M059J (cell line): ENCODE results near the gene OSBPL3. TPM values are rescaled to one million over a fixed set of nuclear protein-coding genes. Genes with fewer than 3 reads are reported as not detected.
A peak's percentile ranks its signal among the peaks of the same experiment; 100 is the strongest.
"Not testable (repeated sequence)": the region's sequence is repeated elsewhere in the genome, so short reads cannot be mapped to it uniquely, and the experiment has no call there.

ENCODE experiments used
- DNase-seq: peaks from one replicate; pipeline ENCODE4 v3.0.0-alpha.2; 2012; ENCODE audit warnings: low read depth
- total RNA-seq: library from RNA; depleted of rRNA; stranded (reverse); fragments of >200 nt; shearing (Covaris generic); gene quantifications from 2 replicates; pipeline ENCODE4 v1.2.3, GENCODE V29; 2014

Gene OSBPL3
- total RNA-seq, 1 experiment from 2014 or later = 15.4 TPM

DNA sequence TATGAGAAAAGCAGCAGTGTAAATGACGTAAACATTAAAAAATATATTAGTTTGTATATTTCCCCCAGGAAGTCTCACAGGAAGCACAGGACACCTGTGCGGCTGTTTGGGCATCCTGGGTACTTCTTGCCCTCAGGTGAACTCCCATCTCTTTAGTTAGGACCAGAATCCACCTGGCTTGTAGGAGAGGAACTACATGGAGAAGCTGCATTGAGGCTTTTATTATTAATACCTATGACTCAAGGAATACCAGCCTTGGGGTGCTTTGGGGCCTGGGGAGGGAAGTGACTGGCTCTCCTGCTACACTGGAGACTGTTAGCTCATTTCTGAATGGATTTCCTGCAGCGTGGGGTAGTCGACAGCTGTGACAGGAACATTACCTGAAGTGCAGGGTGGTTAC is 182.7 kb downstream of the OSBPL3 start:
- DNase-seq = peak; percentile 7

DNA sequence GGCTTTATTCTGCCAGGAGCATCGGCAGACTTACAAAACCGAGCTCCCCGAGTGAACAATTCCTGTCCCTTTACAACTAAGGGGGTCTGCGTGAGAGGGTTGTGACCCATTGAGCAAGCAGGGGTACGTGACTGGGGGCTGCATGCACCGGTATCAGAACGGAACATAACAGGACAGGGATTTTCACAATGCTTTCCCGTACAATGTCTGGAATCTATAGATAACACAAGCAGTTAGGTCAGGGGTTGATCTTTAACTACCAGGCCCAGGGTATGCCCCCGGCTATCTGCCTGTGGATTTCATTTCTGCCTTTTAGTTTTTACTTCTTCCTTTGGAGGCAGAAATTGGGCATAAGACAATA is 184.6 kb downstream of the OSBPL3 start:
- DNase-seq = no peak

DNA sequence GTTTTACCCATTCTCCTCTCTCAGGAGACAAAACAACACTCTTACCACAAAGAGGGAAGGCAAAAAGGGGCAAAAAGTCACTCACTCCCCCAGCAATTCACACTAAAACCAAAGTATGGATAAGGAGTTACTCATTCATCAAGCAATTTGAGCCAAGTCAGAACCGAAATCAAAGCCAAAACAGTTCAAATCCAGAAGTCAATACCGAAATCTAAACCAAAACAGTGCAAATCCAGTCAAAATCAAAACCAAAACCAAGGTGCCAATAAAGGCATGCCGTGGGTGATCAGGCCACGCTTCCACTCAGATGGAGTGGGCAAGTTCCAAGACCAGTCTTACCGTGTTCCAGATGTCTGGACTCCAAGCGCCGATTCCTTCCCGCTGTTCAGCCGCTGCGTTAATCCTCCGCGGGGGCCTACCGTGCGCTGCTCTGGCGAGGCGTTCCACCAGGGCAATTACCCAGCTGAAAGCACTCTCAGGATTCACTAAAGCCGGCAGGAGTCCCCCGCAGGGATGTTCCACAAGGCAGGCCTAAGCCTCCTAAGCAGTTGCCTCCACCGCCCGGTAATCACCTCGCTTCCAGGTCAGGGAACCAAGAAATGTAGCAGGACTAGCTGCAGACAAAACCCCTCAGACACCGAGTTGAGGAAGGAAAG is 185.1 kb downstream of the OSBPL3 start:
- DNase-seq = not testable (repeated sequence)

DNA sequence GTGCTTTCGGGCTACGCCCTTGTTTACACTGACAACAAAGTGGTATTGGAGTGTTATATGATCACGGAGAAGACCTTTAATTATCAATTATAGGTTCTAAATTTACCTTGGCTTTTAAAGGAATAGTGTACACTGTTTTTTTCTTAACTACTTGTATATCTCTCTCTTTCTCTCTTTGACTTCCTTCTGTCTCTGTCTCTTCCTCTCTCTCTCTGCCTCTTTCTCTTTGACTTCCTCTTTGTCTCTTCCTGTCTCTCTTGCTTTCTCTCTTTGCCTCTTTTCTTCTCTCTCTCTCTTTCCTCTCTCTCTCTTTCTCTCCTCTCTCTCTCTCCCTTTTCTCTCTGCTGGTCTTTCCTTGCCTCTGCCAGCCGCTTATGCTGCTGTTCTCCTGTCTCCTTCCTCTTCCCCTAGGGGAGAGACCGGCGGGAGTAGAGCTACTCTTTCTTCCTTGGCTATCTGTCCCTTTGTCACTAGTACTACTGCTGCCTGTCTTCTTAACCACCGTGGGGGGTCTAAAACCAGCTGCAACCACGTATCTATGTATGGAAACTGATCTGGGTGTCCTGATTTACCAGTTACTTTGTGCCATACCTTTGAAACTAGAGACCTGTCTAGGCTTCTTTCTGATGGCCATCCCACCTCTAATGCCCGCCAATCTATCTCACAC is 185.9 kb downstream of the OSBPL3 start:
- DNase-seq = no peak

DNA sequence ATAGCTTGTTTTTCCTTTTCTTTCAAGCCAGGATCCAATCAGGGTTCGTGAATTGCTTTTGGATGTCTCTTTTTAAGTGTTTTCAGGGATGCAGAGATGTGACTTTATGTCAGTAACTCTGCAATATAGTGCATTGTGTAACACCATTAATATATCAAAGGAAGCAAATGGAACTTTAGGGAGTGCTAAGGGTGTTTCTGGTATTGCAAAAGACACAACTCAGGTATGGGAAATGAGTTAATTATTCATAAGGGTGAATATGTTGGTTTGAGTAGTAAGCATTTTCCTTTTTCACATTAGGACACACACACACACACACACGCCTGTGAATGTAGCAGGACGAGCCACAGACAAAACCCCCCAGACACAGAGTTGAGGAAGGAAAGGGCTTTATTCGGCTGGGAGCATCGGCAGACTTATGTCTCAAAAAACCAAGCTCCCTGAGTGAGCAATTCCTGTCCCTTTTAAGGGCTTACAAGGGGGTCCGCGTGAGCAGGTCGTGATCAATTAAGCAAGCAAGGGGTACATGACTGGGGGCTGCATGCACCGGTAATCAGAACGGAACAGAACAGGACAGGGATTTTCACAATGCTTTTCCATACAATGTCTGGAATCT is 190.9 kb downstream of the OSBPL3 start:
- DNase-seq = no peak

DNA sequence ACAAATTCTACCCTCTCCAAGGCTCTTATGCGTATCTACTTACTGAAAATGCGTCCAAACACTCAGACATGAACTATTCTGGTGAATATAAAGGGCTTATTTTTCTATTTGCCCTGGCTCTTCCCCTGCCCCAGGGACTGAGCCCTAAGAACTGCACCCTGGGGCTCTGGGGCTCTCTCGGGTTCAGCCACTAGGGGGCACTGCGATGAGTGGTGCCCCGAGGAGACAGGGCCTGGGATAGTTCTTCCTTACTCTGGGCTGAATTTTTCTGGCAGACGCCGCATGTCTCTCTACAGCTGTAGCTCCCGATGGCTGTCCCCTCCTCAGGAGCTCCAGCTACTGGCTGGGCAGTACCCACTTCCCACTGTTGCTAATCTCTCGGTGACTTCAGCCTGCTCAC is 191.9 kb downstream of the OSBPL3 start:
- no peak for DNase-seq

DNA sequence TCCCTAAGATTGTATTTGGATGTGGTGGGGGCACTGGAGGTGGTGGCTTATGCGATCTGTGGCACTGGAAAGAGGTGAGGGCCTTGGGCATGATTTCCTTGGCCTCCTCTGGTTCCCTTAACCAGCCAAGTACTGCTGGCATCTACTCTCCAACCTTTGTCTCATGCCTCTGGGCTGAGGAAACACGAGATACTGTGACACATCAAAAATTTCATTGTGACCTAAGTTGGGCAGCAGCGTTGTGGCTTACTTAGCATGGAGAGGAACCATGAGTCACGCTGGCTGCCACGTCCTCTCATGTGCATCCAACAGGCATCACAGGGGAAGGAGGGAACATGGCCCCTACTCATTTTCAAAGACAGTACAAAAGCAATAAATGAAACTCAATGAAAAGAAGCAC is 193.0 kb downstream of the OSBPL3 start:
- peak; percentile 100 for DNase-seq

DNA sequence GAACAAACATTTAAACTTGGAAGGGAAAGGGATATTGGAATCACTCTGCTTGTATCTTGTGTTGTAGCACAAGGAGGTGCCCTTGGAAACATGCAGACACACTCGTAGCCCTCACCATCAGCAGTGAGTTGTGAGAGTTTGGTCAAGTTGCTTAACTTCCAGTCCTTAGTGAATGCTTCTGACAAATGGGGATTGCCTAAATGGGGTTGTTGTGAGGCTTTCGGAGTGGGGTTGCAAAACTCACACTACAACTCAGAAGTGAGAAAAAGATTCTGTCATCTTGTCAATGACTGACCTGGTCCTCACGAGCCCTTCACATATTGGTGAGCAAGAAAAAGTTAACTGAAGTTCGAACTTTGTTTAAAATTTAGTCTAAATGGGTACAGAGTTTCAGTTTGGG is 193.7 kb downstream of the OSBPL3 start:
- DNase-seq = peak; percentile 8

DNA sequence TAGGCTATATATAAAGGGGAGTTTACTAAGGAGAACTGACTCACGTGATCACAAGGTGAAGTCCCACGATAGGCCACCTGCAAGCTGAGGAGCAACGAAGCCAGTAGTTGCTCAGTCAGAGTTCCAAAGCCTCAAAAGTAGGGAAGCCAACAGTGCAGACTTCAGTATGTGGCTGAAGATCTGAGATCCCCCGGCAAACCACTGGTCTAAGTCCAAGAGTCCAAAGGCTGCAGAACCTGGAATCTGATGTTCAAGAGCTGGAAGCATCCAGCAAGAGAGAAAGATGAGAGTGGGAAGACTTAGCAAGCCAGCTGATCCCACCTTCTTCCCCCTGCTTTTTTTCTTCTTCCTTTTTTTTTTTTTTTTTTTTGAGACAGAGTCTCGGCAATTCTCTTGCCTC is 195.7 kb downstream of the OSBPL3 start:
- DNase-seq = no peak

DNA sequence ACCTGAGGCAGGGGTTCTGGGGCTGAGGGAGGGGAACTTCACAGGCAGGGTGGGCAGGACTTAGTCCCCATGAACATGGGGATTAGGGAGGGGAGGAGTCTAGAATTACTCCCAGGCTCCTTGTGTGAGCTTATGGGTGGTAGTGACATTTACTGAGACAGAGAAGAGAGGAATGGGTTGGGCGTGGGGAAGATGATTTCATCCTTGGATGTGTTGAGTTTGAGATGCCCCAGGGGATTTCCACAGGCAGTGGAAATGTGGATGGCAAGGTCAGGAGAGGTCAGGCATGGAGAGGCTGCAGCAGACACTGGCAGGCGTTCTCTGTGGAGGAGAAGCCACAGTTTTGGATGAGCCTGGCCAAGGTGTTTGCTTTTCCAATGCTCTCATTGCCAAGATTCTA is 196.3 kb downstream of the OSBPL3 start:
- DNase-seq = peak; percentile 82

DNA sequence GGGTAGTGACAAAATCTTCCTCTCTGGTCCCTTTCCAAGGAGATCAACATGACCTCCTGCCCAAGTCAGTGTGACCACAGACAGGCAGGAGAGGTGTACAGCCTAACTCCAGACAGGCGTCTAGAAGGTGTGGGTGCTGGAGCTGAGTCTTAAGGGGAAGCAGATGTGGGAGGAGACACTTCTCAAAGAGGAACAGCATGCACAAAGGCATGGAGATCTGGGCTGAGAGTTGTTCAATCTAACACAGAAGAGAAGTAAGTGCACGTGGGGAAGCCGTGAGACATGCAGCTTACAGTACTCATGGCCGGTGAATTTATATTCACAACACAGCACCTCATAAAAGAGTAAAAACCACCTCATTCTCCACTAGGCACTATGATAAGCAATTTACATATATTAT is 198.9 kb downstream of the OSBPL3 start:
- DNase-seq = no peak

DNA sequence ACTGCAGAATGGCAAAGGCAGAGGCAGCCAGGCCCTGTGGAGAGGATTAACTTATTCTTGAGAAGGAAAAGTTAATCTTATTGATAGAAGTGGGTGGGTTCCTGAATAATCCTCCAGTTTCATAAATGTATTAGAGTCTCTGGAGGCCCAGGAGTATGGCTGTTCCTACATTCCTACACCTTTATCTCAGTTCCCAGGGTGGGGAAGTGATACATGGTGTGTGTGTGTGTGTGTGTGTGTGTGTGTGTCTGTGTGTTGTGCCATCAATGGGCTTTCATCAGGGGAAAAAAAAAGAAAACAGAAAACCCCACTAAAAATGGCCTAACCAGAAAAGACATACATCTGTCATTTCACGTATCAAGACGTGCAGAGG is 200.7 kb downstream of the OSBPL3 start:
- no peak for DNase-seq

DNA sequence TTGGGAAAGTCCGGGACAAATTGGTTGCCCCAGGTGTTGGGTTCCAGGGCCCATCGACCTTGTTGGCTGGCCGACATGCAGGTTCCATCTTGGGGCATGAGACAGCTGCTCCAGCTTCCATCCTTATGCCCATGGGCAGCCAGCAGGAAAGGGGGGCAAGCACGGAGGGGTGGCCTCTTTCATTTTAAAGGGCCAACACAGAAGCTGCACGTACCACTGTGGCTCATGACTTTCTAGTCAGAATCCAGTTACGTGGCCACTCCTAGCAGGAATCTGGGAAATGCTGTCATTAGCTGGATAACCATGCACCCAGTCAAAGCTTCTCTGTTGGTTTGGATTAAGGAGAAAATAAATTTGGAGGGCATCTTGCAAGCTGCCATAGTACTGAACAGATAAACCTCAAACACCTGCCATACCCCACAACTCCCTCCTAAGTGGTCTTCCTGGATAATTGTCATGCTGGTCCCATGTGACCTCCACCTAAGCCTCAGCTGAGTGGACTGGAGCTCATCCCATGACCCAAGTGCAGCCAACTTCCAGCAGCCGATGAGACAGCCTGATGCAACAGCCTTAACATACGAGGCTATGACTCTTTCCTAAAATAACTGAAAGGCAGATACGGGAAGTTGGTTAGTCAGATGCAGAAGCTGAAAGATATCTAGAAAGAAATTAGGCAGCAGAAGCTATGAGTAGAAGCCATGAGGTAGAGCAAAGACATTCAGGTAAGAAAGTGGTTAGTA is 201.3 kb downstream of the OSBPL3 start:
- peak; percentile 63 for DNase-seq

DNA sequence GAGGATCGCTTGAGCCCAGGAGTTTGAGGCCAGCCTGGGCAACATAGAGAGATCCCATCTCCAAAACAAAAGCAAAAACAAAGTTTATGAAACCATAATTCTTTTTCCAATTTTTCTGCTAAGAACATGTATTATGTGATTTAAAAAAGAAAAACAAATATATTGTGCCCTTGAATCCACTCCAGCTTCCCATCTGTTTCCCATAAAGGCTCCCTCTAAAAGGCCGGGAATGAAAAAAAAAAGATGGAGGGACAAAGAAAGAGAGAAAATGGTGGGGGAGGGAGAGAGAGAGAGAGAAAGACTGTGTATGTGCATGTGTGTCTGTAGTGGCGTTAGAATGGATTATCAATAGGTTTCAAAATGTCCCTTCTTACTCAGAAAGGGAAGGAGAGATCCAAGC is 202.2 kb downstream of the OSBPL3 start:
- no peak for DNase-seq

DNA sequence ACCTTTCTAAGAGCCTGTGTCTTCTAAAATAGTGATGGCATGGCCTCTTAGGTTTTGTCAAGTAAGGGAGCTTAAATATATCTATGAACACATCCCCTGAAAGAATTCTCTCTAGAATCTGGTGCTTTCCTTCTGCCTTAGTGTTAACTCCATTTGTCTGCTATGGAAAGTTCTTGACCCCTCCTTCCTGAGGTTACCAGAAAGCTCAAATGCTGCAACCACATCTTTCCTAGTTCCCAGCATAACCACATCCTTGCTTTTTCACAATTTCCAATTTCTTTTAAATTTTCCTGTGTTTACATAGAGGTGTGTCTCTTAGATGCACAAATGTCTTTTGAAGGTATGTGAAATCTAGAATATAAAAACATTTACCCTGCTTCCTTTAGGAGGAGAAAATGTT is 206.3 kb downstream of the OSBPL3 start:
- peak; percentile 29 for DNase-seq

DNA sequence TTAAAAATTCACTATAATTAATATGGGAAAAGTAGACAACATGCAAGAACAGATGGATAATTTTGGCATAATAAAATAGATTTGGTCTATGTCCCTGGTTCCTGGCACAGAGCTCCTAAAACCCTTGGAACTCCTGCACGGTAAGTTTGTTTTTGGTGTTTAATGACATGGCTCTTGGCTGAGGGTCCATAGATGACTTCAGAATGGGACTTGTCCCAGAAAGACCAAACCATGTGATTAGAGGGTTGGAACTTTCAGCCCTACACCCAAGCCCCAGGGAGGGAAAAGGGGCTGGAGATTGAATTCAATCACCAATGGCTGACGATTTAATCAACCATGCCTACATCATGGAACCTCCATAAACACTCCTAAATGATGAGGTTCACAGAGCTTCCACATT is 210.1 kb downstream of the OSBPL3 start:
- no peak for DNase-seq

DNA sequence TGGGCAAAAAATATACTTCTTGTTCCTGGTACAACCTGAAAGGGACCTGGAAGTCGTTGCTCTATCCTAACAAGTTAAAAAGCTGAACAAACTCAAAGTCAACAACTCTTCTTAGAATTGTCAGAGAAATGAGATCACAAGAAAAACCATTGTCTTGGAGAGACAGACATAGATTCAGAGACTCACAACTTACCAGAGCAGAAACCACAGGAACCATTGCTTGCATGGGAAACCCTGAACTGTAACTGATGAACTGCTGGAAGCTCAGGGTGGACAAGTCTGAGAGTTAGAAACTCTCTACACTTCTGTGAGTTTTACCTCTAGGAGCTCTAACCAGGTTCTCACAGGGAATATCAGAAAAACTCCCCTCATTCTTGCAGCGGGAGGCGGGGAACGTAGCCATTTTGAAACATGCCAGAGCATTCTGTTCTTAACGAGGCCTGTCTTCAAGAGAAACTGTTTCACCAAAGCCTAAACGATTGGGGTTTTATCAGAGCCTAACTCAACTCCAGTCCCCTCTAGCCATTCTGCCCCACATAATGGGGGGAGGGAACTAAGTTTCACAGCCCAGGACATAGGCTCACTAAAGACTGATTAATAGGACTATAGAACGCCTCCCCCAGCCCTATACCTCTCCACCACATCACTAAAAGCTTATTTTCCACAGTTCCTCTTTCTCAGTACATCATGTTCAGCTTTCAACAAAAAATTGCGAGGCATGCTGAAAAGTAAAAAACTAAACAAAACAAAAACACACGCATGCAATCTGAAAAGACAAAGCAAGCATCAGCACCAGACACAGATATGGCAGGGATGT is 210.8 kb downstream of the OSBPL3 start:
- no peak for DNase-seq

DNA sequence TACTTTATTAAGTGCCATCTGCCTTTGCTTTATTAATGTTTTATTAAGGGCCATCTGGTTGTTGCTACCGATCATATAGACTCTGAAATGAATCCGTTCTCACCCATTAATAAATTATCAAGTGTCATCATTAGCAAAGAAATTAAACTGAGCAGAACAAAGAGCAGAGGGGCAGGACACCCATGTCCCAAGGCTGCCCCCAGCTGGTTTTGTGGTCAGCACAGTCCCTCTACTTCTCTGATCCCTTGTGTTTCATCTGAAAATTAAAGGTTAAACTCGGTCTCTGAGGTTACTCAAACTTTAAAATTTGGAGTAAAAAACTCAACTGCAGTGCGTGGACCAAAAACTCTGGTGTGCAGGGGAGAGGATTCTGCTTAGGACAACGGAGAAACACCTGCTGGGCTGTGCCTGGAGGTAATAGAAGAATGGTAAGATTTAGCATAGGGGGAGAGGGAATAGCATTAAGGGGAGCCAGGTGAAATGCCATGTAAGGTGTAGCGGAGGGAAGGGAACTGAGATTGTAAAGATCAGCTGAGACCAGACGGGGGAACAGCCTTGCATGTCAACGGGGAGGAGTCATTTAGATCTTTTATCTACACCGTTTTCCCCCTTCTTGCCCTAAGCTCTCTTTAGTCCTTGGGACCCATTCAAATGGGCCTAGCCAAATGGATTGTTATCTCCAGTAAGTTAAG is 212.0 kb downstream of the OSBPL3 start:
- DNase-seq = no peak

DNA sequence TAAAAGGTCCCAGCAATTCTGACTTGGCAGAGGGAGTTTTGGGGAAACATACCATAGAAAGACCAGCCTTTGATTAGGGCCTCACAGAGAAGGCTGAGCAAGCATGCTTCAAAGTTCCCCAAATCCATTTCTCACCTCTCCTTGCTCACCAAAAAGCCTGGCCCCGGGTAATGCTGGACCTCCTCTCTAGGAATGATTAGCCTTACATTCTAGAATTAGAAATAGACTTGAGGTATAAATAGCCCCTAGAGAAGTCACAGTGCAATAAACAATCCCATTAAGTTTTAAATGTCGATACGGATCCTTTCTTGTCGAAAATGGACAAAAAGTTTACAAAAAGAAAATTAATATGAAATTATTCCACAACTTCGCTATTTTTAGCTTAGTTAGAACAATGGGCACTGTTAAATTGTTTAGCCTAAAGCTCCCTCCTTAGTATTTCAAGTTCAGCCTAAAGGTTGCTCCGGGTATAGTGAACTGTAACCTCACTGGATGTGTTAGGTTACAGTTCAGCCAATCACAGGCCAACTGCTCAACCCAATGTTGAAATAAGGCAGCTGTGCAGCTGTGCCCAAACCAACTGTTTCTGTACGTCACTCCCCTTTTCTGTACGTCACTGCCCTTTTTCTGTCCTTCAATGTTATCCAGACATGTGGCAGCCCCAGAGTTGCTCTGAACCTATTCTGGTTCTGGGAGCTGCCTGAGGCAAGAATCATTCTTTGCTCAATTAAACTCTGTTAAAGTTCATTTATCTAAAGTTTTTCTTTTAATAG is 214.8 kb downstream of the OSBPL3 start:
- no peak for DNase-seq

DNA sequence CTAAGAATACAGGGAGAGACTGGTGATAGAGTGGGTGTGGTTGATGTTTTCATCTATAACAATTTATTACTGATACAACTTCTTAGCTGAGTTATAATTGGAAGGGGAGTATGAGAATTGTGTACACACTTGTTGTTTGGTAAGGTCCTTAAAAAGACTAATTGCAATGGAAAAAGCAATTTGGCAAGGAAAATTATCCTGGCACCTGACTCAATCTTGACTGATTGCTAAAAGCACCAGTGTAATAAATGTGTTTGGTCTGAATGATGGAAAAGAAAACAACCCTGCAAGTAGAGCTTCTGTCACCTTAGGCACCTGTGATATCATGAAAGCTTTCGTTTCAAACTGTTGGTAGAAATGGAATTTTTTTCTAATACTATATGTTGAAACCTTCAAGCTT is 216.0 kb downstream of the OSBPL3 start:
- no peak for DNase-seq
